GM10248 (cell line): ENCODE measurements around the gene BCKDK.

Experiments used
- CTCF ChIA-PET: fragments of 300-600 bp; sonication (Branson Sonifier 250); formaldehyde crosslinking; extraction: SDS; loops from one replicate; lab custom pipeline; 2021; ENCODE audit warnings: antibody characterized with exemption; lab: Yijun Ruan, JAX
- POLR2A ChIA-PET: fragments of 350-650 bp; sonication (Branson Sonifier 250); formaldehyde crosslinking; extraction: SDS; loops from one replicate; lab custom pipeline; 2020; ENCODE audit warnings: antibody characterized with exemption; lab: Yijun Ruan, JAX
- DNase-seq: peaks from one replicate; pipeline ENCODE4 v3.0.0; 2012; ENCODE audit errors: extremely low spot score
- TF ChIP-seq, protein P1 (sequence below): IDR thresholded peaks from 2 replicates; pipeline ENCODE4 v1.5.1; 2012; ENCODE audit warnings: mild to moderate bottlenecking, low read depth; ENCODE audit errors: extremely low read depth, missing control alignments, control extremely low read depth

BCKDK gene

DNA sequence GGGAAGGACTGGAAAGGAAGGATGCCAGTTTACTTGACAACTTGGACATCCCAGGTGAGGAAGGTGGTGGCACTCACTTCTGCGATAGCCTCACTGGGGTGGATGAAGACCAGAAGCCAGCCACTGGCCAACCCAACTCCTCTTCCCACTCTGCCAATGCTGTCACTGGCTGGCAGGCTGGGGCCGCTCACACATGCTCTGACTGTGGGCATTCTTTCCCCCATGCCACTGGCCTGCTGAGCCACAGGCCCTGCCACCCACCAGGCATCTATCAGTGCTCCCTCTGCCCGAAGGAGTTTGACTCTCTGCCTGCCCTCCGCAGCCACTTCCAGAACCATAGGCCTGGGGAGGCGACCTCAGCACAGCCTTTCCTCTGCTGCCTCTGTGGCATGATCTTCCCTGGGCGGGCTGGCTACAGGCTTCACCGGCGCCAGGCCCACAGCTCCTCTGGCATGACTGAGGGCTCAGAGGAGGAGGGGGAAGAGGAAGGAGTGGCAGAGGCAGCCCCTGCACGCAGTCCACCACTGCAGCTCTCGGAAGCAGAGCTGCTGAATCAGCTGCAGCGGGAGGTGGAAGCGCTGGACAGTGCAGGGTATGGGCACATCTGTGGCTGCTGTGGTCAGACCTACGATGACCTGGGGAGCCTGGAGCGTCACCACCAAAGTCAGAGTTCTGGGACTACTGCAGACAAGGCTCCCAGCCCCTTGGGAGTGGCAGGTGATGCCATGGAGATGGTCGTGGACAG, 29.4 kb upstream of the BCKDK start:
- no peak for DNase-seq
- TF ChIP-seq, protein P1, sequence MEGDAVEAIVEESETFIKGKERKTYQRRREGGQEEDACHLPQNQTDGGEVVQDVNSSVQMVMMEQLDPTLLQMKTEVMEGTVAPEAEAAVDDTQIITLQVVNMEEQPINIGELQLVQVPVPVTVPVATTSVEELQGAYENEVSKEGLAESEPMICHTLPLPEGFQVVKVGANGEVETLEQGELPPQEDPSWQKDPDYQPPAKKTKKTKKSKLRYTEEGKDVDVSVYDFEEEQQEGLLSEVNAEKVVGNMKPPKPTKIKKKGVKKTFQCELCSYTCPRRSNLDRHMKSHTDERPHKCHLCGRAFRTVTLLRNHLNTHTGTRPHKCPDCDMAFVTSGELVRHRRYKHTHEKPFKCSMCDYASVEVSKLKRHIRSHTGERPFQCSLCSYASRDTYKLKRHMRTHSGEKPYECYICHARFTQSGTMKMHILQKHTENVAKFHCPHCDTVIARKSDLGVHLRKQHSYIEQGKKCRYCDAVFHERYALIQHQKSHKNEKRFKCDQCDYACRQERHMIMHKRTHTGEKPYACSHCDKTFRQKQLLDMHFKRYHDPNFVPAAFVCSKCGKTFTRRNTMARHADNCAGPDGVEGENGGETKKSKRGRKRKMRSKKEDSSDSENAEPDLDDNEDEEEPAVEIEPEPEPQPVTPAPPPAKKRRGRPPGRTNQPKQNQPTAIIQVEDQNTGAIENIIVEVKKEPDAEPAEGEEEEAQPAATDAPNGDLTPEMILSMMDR: no peak
- ChIA-PET POLR2A (no interaction called here), CTCF (interaction anchor here (1.0 kb wide), 1 partner anchor 7 kb away, joined by 3 read pairs; no protein-coding TSS in a partner anchor)

DNA sequence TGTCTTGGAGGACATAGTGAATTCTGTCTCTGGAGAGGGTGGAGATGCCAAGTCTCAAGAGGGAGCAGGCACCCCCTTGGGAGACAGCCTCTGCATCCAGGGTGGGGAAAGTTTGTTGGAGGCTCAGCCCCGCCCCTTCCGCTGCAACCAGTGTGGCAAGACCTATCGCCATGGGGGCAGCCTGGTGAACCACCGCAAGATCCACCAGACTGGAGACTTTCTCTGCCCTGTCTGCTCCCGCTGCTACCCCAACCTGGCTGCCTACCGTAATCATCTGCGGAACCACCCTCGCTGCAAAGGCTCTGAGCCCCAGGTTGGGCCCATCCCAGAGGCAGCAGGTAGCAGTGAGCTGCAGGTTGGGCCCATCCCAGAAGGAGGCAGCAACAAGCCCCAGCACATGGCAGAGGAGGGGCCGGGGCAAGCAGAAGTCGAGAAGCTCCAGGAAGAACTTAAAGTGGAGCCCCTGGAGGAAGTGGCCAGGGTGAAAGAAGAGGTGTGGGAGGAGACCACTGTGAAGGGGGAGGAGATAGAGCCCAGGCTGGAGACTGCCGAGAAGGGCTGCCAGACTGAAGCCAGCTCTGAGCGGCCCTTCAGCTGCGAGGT, 28.7 kb upstream of the BCKDK start:
- DNase-seq: no peak
- TF ChIP-seq, protein P1: no peak
- ChIA-PET CTCF (no interaction called here), POLR2A (no interaction called here)

DNA sequence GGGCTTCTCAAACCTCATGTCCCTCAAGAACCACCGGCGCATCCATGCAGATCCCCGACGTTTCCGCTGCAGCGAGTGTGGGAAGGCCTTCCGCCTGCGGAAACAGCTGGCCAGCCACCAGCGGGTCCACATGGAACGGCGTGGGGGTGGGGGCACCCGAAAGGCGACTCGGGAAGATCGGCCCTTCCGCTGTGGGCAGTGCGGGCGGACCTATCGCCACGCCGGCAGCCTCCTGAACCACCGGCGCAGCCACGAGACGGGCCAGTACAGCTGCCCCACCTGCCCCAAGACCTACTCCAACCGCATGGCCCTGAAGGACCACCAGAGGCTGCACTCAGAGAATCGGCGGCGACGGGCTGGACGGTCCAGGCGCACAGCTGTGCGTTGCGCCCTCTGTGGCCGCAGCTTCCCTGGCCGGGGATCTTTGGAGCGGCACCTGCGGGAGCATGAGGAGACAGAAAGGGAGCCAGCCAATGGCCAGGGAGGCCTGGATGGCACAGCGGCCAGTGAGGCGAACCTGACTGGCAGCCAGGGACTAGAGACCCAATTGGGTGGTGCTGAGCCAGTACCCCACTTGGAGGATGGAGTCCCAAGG, 28.1 kb upstream of the BCKDK start:
- TF ChIP-seq, protein P1: no peak
- ChIA-PET CTCF (no interaction called here), POLR2A (no interaction called here)
- DNase-seq: no peak

DNA sequence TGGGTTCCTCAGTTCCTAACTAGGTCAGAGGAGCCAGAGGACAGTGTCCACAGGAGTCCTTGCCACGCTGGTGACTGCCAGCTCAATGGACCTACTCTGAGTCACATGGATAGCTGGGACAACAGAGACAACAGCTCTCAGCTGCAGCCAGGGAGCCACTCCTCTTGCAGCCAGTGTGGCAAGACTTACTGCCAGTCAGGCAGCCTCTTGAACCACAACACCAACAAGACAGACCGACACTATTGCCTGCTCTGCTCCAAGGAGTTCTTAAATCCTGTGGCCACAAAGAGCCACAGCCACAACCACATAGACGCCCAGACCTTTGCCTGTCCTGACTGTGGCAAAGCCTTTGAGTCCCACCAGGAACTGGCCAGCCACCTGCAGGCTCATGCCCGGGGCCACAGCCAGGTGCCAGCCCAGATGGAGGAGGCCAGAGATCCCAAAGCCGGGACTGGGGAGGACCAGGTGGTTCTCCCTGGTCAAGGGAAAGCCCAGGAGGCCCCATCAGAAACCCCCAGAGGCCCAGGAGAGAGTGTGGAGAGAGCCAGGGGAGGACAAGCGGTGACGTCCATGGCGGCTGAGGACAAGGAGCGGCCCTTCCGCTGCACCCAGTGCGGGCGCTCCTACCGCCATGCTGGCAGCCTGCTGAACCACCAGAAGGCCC, 27.3 kb upstream of the BCKDK start:
- TF ChIP-seq, protein P1: no peak
- ChIA-PET CTCF (no interaction called here), POLR2A (no interaction called here)
- DNase-seq: no peak

DNA sequence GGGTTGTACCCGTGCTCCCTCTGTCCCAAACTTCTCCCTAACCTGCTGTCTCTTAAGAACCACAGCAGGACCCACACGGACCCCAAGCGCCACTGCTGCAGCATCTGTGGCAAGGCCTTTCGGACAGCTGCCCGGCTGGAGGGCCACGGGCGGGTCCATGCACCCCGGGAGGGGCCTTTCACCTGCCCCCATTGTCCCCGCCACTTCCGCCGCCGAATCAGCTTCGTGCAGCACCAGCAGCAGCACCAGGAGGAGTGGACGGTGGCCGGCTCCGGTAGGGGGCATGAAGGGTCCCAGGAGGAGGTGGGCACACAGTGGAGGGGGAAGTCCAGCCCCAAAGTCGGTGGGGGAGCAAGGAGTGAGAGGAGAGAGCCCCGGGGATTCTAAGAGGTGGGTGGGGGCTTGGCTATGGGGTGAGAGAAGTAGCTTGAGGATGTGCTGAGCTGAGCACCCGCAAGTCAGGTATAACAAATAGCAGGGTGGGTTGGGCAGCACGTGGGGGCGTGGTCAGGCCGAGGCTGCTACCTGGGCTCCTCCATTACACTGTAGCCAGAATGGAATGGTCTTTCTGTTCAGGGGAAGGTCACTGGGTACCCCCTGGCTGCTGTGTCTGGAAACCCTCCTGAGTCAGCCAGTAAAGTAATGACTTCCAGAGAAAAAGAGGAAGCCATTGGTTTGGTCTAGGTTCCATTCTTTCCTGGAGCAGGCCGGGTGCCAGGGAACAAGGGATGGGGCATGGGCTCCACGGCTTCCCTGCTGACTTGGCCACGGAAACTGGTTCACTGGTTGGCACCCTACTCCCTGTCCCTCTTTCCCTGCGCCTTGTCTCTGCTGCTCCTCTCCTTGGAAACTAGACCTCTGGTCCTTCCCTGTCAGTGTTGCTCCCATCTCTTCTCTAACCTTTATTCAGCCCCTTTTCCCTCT, 26.5 kb upstream of the BCKDK start:
- TF ChIP-seq, protein P1: no peak
- ChIA-PET POLR2A (no interaction called here), CTCF (no interaction called here)
- no peak for DNase-seq
